ENCODE data around the gene CAPN5. TPM values are rescaled to one million over a fixed set of nuclear protein-coding genes. Genes with fewer than 3 reads are reported as not detected.

Gene CAPN5
- total and polyA plus RNA-seq, 2 donors, result 1.5 to 3.0 TPM

- 98% methylated on average over 13 of the region's 13 CpGs for WGBS
- H3K4me1 ChIP-seq (ENCODE audit: control insufficient read depth in 2 of 2, insufficient read depth in 2 of 2, low read length in 2 of 2), result peaks cover 0 to 5% of the 10 kb centered on the region in 2 donors
- H3K27me3 ChIP-seq (ENCODE audit: control insufficient read depth in 2 of 2, insufficient read depth in 1 of 2, low read length in 1 of 2), result no peaks in the 10 kb centered on the region
- H3K36me3 ChIP-seq (ENCODE audit: control insufficient read depth in 2 of 2, insufficient read depth in 2 of 2, low read length in 1 of 2), result no peaks in the 10 kb centered on the region
- no peak overlapping the region for H3K4me3 ChIP-seq (ENCODE audit: low read length in 2 of 2)
- no peak overlapping the region for H3K27ac ChIP-seq (ENCODE audit: low read depth in 1 of 2, low read length in 1 of 2)
- H3K9me3 ChIP-seq (ENCODE audit: control insufficient read depth in 2 of 2, insufficient read depth in 1 of 2, low read length in 1 of 2), result no peaks in the 10 kb centered on the region
- DNase-seq (ENCODE audit: low read depth in 6 of 9, low spot score in 9 of 9), result no peak
Observed at GRCh38 chr11:77106759-77107158, 40.0 kb downstream of the CAPN5 start.

- H3K4me3 ChIP-seq (ENCODE audit: low read length in 2 of 2), result no peak overlapping the region
- H3K27me3 ChIP-seq (ENCODE audit: control insufficient read depth in 2 of 2, insufficient read depth in 1 of 2, low read length in 1 of 2), result no peaks in the 10 kb centered on the region
- 94% methylated on average over 3 of the region's 3 CpGs for WGBS
- no peaks in the 10 kb centered on the region for H3K36me3 ChIP-seq (ENCODE audit: control insufficient read depth in 2 of 2, insufficient read depth in 2 of 2, low read length in 1 of 2)
- H3K27ac ChIP-seq (ENCODE audit: low read depth in 1 of 2, low read length in 1 of 2), result no peak overlapping the region
- no peaks in the 10 kb centered on the region for H3K9me3 ChIP-seq (ENCODE audit: control insufficient read depth in 2 of 2, insufficient read depth in 1 of 2, low read length in 1 of 2)
- H3K4me1 ChIP-seq (ENCODE audit: control insufficient read depth in 2 of 2, insufficient read depth in 2 of 2, low read length in 2 of 2), result peaks cover 0 to 5% of the 10 kb centered on the region in 2 donors
- DNase-seq (ENCODE audit: low read depth in 6 of 9, low spot score in 9 of 9), result no peak
Observed at GRCh38 chr11:77107950-77108349, 41.2 kb downstream of the CAPN5 start.

GRCh38 chr11:77108436-77108835 is 41.7 kb downstream of the CAPN5 start:
- Histone ChIP-seq H3K4me1 (ENCODE audit: control insufficient read depth in 2 of 2, insufficient read depth in 2 of 2, low read length in 2 of 2) (peaks cover 0 to 5% of the 10 kb centered on the region in 2 donors), H3K27me3 (ENCODE audit: control insufficient read depth in 2 of 2, insufficient read depth in 1 of 2, low read length in 1 of 2) (no peaks in the 10 kb centered on the region), H3K4me3 (ENCODE audit: low read length in 2 of 2) (no peak overlapping the region), H3K36me3 (ENCODE audit: control insufficient read depth in 2 of 2, insufficient read depth in 2 of 2, low read length in 1 of 2) (no peaks in the 10 kb centered on the region), H3K27ac (ENCODE audit: low read depth in 1 of 2, low read length in 1 of 2) (no peak overlapping the region), H3K9me3 (ENCODE audit: control insufficient read depth in 2 of 2, insufficient read depth in 1 of 2, low read length in 1 of 2) (no peaks in the 10 kb centered on the region)
- no peak for DNase-seq (ENCODE audit: low read depth in 6 of 9, low spot score in 9 of 9)
- WGBS, result 92% methylated on average over 9 of the region's 9 CpGs

DNA sequence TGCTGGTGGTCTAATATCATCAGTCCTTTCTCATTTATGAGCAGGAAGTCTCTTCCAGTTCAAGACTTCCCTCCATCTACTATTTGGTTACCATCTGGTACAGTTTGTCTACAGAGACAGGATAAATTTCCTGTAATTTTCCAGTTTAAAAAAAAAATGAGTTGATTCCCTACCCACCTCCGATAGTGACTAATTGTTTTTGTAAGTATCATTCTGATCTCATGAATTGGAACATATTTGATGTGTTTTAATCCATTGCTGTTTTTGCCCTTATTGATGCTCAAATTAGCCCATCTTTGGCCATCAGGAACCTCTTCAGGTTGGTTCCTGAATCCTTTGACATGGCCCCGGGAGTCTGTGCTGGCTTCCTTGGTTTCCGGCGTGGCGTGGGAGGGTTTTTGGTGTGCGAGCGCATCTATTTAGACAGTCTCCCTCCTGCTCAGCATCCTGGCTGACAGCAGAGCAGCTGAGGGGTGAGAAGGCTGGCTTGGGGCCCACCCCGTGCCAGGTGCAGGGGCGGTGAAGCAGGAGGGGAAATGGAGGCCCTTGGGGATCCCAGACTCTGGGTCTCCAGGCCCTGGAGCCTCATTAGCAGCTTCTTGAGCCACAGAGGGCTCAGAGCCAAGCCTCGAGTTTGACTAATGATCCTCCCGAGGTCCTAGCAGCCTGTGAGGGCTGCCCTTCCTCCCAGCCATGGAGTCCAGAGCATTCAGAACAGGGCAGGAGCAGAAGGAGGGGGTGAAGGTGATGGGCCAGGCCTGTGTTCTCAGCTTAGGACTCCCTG is 42.7 kb downstream of the CAPN5 start:
- H3K36me3 ChIP-seq (ENCODE audit: control insufficient read depth in 2 of 2, insufficient read depth in 2 of 2, low read length in 1 of 2), result no peaks in the 10 kb centered on the region
- H3K4me3 ChIP-seq (ENCODE audit: low read length in 2 of 2), result no peak overlapping the region
- H3K9me3 ChIP-seq (ENCODE audit: control insufficient read depth in 2 of 2, insufficient read depth in 1 of 2, low read length in 1 of 2), result no peaks in the 10 kb centered on the region
- peaks cover 0 to 5% of the 10 kb centered on the region in 2 donors for H3K4me1 ChIP-seq (ENCODE audit: control insufficient read depth in 2 of 2, insufficient read depth in 2 of 2, low read length in 2 of 2)
- DNase-seq (ENCODE audit: low read depth in 6 of 9, low spot score in 9 of 9), result no peak
- 76% methylated on average over 11 of the region's 11 CpGs for whole genome bisulfite sequencing
- no peak overlapping the region for H3K27ac ChIP-seq (ENCODE audit: low read depth in 1 of 2, low read length in 1 of 2)
- no peaks in the 10 kb centered on the region for H3K27me3 ChIP-seq (ENCODE audit: control insufficient read depth in 2 of 2, insufficient read depth in 1 of 2, low read length in 1 of 2)

- Histone ChIP-seq H3K4me1 (ENCODE audit: control insufficient read depth in 2 of 2, insufficient read depth in 2 of 2, low read length in 2 of 2) (peaks cover 0 to 5% of the 10 kb centered on the region in 2 donors), H3K9me3 (ENCODE audit: control insufficient read depth in 2 of 2, insufficient read depth in 1 of 2, low read length in 1 of 2) (no peaks in the 10 kb centered on the region), H3K4me3 (ENCODE audit: low read length in 2 of 2) (no peak overlapping the region), H3K27me3 (ENCODE audit: control insufficient read depth in 2 of 2, insufficient read depth in 1 of 2, low read length in 1 of 2) (no peaks in the 10 kb centered on the region), H3K36me3 (ENCODE audit: control insufficient read depth in 2 of 2, insufficient read depth in 2 of 2, low read length in 1 of 2) (no peaks in the 10 kb centered on the region), H3K27ac (ENCODE audit: low read depth in 1 of 2, low read length in 1 of 2) (no peak overlapping the region)
- DNase-seq (ENCODE audit: low read depth in 6 of 9, low spot score in 9 of 9), result no peak
- 96% methylated on average over 6 of the region's 6 CpGs for WGBS
Observed at GRCh38 chr11:77110836-77111235, 44.1 kb downstream of the CAPN5 start.

- DNase-seq (ENCODE audit: low read depth in 6 of 9, low spot score in 9 of 9), result no peak
- no peak overlapping the region for H3K4me3 ChIP-seq (ENCODE audit: low read length in 2 of 2)
- WGBS, result 95% methylated on average over 3 of the region's 3 CpGs
- no peaks in the 10 kb centered on the region for H3K9me3 ChIP-seq (ENCODE audit: control insufficient read depth in 2 of 2, insufficient read depth in 1 of 2, low read length in 1 of 2)
- H3K4me1 ChIP-seq (ENCODE audit: control insufficient read depth in 2 of 2, insufficient read depth in 2 of 2, low read length in 2 of 2), result peaks cover 0 to 5% of the 10 kb centered on the region in 2 donors
- no peaks in the 10 kb centered on the region for H3K36me3 ChIP-seq (ENCODE audit: control insufficient read depth in 2 of 2, insufficient read depth in 2 of 2, low read length in 1 of 2)
- H3K27ac ChIP-seq (ENCODE audit: low read depth in 1 of 2, low read length in 1 of 2), result no peak overlapping the region
- no peaks in the 10 kb centered on the region for H3K27me3 ChIP-seq (ENCODE audit: control insufficient read depth in 2 of 2, insufficient read depth in 1 of 2, low read length in 1 of 2)
Observed at GRCh38 chr11:77111277-77111676, 44.5 kb downstream of the CAPN5 start.

- 99% methylated on average over 6 of the region's 6 CpGs for WGBS
- no peak for DNase-seq (ENCODE audit: low read depth in 6 of 9, low spot score in 9 of 9)
- Histone ChIP-seq H3K4me1 (ENCODE audit: control insufficient read depth in 2 of 2, insufficient read depth in 2 of 2, low read length in 2 of 2) (peaks cover 0 to 5% of the 10 kb centered on the region in 2 donors), H3K27me3 (ENCODE audit: control insufficient read depth in 2 of 2, insufficient read depth in 1 of 2, low read length in 1 of 2) (no peaks in the 10 kb centered on the region), H3K4me3 (ENCODE audit: low read length in 2 of 2) (no peak overlapping the region), H3K27ac (ENCODE audit: low read depth in 1 of 2, low read length in 1 of 2) (no peak overlapping the region), H3K36me3 (ENCODE audit: control insufficient read depth in 2 of 2, insufficient read depth in 2 of 2, low read length in 1 of 2) (no peaks in the 10 kb centered on the region), H3K9me3 (ENCODE audit: control insufficient read depth in 2 of 2, insufficient read depth in 1 of 2, low read length in 1 of 2) (no peaks in the 10 kb centered on the region)
Observed at GRCh38 chr11:77111946-77112345, 45.2 kb downstream of the CAPN5 start.

GRCh38 chr11:77112641-77113381 is 46.0 kb downstream of the CAPN5 start:
- Histone ChIP-seq H3K36me3 (ENCODE audit: control insufficient read depth in 2 of 2, insufficient read depth in 2 of 2, low read length in 1 of 2) (no peaks in the 10 kb centered on the region), H3K4me3 (ENCODE audit: low read length in 2 of 2) (no peak overlapping the region), H3K27me3 (ENCODE audit: control insufficient read depth in 2 of 2, insufficient read depth in 1 of 2, low read length in 1 of 2) (no peaks in the 10 kb centered on the region), H3K9me3 (ENCODE audit: control insufficient read depth in 2 of 2, insufficient read depth in 1 of 2, low read length in 1 of 2) (no peaks in the 10 kb centered on the region), H3K4me1 (ENCODE audit: control insufficient read depth in 2 of 2, insufficient read depth in 2 of 2, low read length in 2 of 2) (peaks cover 0 to 4% of the 10 kb centered on the region in 2 donors), H3K27ac (ENCODE audit: low read depth in 1 of 2, low read length in 1 of 2) (no peak overlapping the region)
- no peak for DNase-seq (ENCODE audit: low read depth in 6 of 9, low spot score in 9 of 9)
- 96% methylated on average over 20 of the region's 20 CpGs for WGBS

DNA sequence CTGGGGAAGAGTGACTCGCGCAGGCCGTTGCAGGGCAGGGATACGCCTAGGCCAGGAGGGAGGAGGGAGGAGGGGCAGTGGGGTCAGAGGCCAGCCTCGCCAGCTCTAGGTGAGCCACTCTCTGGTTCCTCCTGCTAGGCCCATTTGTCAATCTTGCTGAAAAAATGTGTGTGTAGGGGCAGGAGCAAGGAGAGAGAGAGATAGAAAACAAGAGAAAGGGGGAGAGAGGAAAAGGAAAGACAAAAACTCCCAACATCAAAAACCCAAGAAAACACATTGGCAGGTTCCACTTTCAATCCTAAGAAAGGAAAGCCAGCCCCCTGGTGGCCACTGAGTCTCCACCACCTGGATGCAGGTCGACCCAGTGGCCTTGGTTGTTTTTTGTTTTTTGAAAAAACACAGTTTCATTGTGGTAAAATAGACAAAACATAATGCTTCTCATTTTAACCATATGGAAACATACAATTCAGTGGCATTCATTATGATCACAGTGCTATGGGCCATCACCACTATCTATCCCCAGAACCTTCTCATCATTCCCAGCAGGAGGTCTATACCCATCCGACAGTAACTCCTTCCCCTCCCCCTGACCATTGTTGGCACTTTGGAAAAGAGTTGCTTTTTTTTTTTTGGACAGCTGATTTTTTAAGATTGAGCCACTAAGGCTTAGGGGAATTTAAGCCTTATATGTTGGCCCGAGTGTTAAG is 46.8 kb downstream of the CAPN5 start:
- peak in 1 of 9 donors; percentile 33 for DNase-seq (ENCODE audit: low read depth in 6 of 9, low spot score in 9 of 9)
- H3K9me3 ChIP-seq (ENCODE audit: control insufficient read depth in 2 of 2, insufficient read depth in 1 of 2, low read length in 1 of 2), result no peaks in the 10 kb centered on the region
- H3K36me3 ChIP-seq (ENCODE audit: control insufficient read depth in 2 of 2, insufficient read depth in 2 of 2, low read length in 1 of 2), result no peaks in the 10 kb centered on the region
- 83% methylated on average over 8 of the region's 8 CpGs for WGBS
- no peaks in the 10 kb centered on the region for H3K4me1 ChIP-seq (ENCODE audit: control insufficient read depth in 2 of 2, insufficient read depth in 2 of 2, low read length in 2 of 2)
- no peak overlapping the region for H3K4me3 ChIP-seq (ENCODE audit: low read length in 2 of 2)
- no peak overlapping the region for H3K27ac ChIP-seq (ENCODE audit: low read depth in 1 of 2, low read length in 1 of 2)
- H3K27me3 ChIP-seq (ENCODE audit: control insufficient read depth in 2 of 2, insufficient read depth in 1 of 2, low read length in 1 of 2), result no peaks in the 10 kb centered on the region

All from thymus (tissue), 11 donors.